HL-60 (cell line): Measurements from ENCODE around the gene CDCA5.

Source experiments
- DNase-seq, 2 experiments: peaks; one replicate each; pipeline ENCODE4 v3.0.0-alpha.2; 2010 to 2020; ENCODE audit warnings: low read depth in 1 of 2, low spot score in 1 of 2
- H3K27ac ChIP-seq: fragments of 250-450 bp; sonication (Bioruptor Pico); replicated peaks from 2 replicates; pipeline ENCODE4 v1.5.1; 2020; ENCODE audit warnings: mild to moderate bottlenecking, moderate library complexity
- H3K27me3 ChIP-seq: fragments of 250-450 bp; sonication (Bioruptor Pico); 2 replicates; pipeline ENCODE4 v1.5.1; 2021; ENCODE audit warnings: mild to moderate bottlenecking, moderate library complexity; ENCODE audit not compliant: insufficient read depth, poor library complexity, severe bottlenecking
- H3K4me3 ChIP-seq: replicated peaks from 2 replicates; pipeline ENCODE4 v1.5.1; 2011; ENCODE audit warnings: mild to moderate bottlenecking, control low read depth, low read length; ENCODE audit not compliant: insufficient read depth
- GABPA ChIP-seq: IDR thresholded peaks from 2 replicates; pipeline ENCODE4 v1.6.1; 2012; ENCODE audit warnings: low read depth
- POLR2AphosphoS5 ChIP-seq: IDR thresholded peaks from 2 replicates; pipeline ENCODE4 v1.6.1; 2012; ENCODE audit warnings: low read depth
- SPI1 ChIP-seq: IDR thresholded peaks from 2 replicates; pipeline ENCODE4 v1.6.1; 2012; ENCODE audit warnings: low read depth, mild to moderate bottlenecking, borderline replicate concordance
- TF ChIP-seq, protein P1 (sequence below): IDR thresholded peaks from 2 replicates; pipeline ENCODE4 v1.6.1; 2012; ENCODE audit warnings: low read depth; ENCODE audit not compliant: insufficient replicate concordance
- TF ChIP-seq, protein P2 (sequence below): IDR thresholded peaks from one replicate; pipeline ENCODE4 v1.5.1; 2011; ENCODE audit warnings: low read length, control low read depth, inconsistent platforms; ENCODE audit not compliant: insufficient read depth

Gene CDCA5

DNA sequence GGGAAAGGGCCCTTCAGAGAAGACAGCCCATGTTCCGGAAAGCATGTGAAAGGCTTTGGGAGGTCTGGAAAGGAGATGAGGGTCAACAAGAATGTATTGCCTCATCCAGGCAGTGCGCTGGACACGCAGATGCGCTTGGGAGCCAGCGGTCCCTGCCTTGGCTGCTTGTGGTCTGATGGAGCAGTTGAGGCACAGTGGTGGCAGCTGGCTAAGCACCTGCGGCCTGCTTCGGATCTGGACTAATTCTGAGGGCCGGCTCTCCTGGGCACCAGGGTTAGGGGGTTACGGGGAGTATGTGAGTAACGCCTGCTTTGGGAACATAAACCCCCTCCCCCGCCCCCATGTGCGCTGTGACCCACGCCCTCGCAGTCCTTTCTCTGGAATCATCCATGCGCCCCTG is 23.2 kb upstream of the CDCA5 start:
- Histone ChIP-seq H3K4me3 (no peak overlapping the region), H3K27ac (no peak overlapping the region), H3K27me3 (no peaks in the 10 kb centered on the region)
- TF ChIP-seq, protein P1, sequence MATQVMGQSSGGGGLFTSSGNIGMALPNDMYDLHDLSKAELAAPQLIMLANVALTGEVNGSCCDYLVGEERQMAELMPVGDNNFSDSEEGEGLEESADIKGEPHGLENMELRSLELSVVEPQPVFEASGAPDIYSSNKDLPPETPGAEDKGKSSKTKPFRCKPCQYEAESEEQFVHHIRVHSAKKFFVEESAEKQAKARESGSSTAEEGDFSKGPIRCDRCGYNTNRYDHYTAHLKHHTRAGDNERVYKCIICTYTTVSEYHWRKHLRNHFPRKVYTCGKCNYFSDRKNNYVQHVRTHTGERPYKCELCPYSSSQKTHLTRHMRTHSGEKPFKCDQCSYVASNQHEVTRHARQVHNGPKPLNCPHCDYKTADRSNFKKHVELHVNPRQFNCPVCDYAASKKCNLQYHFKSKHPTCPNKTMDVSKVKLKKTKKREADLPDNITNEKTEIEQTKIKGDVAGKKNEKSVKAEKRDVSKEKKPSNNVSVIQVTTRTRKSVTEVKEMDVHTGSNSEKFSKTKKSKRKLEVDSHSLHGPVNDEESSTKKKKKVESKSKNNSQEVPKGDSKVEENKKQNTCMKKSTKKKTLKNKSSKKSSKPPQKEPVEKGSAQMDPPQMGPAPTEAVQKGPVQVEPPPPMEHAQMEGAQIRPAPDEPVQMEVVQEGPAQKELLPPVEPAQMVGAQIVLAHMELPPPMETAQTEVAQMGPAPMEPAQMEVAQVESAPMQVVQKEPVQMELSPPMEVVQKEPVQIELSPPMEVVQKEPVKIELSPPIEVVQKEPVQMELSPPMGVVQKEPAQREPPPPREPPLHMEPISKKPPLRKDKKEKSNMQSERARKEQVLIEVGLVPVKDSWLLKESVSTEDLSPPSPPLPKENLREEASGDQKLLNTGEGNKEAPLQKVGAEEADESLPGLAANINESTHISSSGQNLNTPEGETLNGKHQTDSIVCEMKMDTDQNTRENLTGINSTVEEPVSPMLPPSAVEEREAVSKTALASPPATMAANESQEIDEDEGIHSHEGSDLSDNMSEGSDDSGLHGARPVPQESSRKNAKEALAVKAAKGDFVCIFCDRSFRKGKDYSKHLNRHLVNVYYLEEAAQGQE = no peak
- TF ChIP-seq POLR2AphosphoS5 = no peak
- no peak for DNase-seq

DNA sequence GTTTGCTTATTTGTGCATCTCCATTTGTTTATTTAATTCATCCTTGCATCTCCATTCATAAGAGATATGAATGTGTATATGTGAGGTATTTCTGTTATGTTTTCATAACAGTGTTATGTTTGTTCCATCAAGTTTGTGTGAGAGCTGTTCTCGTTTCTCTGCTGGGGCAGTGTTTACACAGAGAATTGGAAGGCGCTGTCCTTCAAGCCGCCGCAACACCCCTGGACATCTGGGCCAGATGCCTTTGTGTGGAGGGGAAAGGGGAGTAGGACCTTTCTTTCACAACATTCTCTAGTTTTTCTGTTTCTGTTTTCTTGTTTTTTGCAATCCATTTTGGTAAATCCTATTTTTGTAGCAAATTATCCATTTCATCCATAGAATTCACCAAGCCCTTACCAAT is 20.8 kb upstream of the CDCA5 start:
- H3K27me3 ChIP-seq = no peaks in the 10 kb centered on the region
- no peak overlapping the region for H3K4me3 ChIP-seq
- no peak overlapping the region for H3K27ac ChIP-seq
- TF ChIP-seq, protein P2, sequence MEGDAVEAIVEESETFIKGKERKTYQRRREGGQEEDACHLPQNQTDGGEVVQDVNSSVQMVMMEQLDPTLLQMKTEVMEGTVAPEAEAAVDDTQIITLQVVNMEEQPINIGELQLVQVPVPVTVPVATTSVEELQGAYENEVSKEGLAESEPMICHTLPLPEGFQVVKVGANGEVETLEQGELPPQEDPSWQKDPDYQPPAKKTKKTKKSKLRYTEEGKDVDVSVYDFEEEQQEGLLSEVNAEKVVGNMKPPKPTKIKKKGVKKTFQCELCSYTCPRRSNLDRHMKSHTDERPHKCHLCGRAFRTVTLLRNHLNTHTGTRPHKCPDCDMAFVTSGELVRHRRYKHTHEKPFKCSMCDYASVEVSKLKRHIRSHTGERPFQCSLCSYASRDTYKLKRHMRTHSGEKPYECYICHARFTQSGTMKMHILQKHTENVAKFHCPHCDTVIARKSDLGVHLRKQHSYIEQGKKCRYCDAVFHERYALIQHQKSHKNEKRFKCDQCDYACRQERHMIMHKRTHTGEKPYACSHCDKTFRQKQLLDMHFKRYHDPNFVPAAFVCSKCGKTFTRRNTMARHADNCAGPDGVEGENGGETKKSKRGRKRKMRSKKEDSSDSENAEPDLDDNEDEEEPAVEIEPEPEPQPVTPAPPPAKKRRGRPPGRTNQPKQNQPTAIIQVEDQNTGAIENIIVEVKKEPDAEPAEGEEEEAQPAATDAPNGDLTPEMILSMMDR = no peak
- TF ChIP-seq POLR2AphosphoS5 (no peak), SPI1 (no peak), GABPA (no peak)
- TF ChIP-seq, protein P1 = no peak
- DNase-seq = no peak

DNA sequence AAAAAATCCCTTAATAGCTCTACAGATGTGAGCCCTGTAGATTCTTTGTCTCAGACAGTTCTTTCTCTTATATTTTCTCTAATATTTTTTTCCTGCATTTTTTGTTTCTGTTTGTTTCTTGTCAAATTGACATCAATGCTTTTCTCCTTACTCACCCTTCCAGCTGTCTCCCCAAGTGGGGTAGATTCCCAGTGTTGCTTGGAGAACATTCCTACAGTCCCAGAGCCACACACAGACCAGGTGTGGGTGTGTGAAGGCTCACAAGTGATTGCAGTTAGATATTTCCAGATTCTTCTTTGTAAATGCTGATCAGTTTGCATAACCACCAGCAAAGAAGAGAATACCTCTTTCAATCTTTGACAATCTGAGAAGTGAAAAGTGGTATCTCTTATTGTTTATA is 19.6 kb upstream of the CDCA5 start:
- no peaks in the 10 kb centered on the region for H3K27me3 ChIP-seq
- TF ChIP-seq, protein P2 = no peak
- TF ChIP-seq GABPA = no peak
- TF ChIP-seq POLR2AphosphoS5 = no peak
- no peak for TF ChIP-seq SPI1
- TF ChIP-seq, protein P1 = no peak
- no peak overlapping the region for H3K27ac ChIP-seq
- no peak for DNase-seq
- no peak overlapping the region for H3K4me3 ChIP-seq
